ENCODE results near the gene EIF3K. TPM values are rescaled to one million over a fixed set of nuclear protein-coding genes. Genes with fewer than 3 reads are reported as not detected.

Gene EIF3K
- total RNA-seq, 1 experiment from 2014 or later, result 414 TPM

DNA sequence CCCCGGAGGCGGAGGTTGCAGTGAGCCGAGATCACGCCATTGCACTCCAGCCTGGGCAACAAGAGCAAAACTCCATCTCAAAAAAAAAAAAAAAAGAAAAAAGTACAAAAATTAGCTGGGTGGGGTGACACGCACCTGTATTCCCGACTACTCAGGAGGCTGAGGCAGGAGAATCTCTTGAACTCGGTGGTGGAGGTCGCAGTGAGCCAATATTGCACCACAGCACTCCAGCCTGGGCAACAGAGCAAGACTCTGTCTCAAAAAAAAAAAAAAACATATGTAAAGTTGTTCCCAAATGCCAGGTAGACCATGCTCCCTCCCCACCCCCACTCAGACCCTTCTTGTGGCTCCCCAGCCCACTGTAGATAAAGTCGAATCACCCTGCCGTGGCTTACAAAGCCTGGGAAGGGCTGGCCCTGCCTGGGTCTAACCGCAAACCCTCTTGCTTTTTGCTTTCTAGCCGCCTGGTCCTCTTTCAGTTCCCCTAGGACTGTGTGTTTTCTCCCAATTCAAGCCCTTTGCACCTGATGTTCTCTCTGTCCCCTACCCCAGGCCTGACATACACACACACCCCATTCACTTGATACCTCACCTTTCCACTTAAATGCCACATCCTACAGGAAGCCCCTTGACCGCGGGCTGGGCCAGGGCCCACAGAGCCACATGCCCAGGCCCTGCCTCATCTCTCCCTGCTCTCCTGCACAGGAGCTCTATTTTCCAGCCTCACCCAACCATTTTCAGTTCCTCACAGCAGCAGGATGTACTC is 35.6 kb upstream of the EIF3K start:
- Histone ChIP-seq H3K9me3 (ENCODE audit: low read length) (no peaks in the 10 kb centered on the region), H3K36me3 (ENCODE audit: low read depth, low read length) (no peaks in the 10 kb centered on the region), H3K79me2 (ENCODE audit: low read length) (no peaks in the 10 kb centered on the region), H3K27me3 (ENCODE audit: low read length) (no peaks in the 10 kb centered on the region), H4K20me1 (ENCODE audit: low read length) (no peaks in the 10 kb centered on the region), H3K9ac (ENCODE audit: low read length) (no peak overlapping the region), H3K27ac (ENCODE audit: low read length) (no peak overlapping the region), H3K4me3 (ENCODE audit: low read length) (no peak overlapping the region), H3K9me2 (replicated peaks; ENCODE audit: low read length) (no peaks in the 10 kb centered on the region), H2AFZ (ENCODE audit: low read length) (no peak overlapping the region), H3F3A (ENCODE audit: low read length, unreplicated experiment) (no peaks in the 10 kb centered on the region), H3K4me2 (ENCODE audit: low read length) (no peak overlapping the region), H3K4me1 (ENCODE audit: insufficient read depth, low read length) (no peaks in the 10 kb centered on the region)
- ATAC-seq (no peak), DNase-seq (no peak)
- CTCF ChIA-PET, result no interaction called here
- TF ChIP-seq EZH2phosphoT487 (IDR thresholded peaks at IDR 0.05; ENCODE audit: borderline replicate concordance, low read length) (no peak), EZH2 (IDR thresholded peaks at IDR 0.05; ENCODE audit: low read length, unreplicated experiment) (no peak)
- TF ChIP-seq, protein P1, sequence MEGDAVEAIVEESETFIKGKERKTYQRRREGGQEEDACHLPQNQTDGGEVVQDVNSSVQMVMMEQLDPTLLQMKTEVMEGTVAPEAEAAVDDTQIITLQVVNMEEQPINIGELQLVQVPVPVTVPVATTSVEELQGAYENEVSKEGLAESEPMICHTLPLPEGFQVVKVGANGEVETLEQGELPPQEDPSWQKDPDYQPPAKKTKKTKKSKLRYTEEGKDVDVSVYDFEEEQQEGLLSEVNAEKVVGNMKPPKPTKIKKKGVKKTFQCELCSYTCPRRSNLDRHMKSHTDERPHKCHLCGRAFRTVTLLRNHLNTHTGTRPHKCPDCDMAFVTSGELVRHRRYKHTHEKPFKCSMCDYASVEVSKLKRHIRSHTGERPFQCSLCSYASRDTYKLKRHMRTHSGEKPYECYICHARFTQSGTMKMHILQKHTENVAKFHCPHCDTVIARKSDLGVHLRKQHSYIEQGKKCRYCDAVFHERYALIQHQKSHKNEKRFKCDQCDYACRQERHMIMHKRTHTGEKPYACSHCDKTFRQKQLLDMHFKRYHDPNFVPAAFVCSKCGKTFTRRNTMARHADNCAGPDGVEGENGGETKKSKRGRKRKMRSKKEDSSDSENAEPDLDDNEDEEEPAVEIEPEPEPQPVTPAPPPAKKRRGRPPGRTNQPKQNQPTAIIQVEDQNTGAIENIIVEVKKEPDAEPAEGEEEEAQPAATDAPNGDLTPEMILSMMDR (conservative IDR thresholded peaks at IDR 0.05; ENCODE audit: low read depth, low read length), result no peak
- intact Hi-C loops (cut with micrococcal nuclease), result no loop called here
- POLR2A ChIA-PET (ENCODE audit: unreplicated experiment), result no interaction called here
- no TSS peak for BruUV-seq (replicated peaks)

DNA sequence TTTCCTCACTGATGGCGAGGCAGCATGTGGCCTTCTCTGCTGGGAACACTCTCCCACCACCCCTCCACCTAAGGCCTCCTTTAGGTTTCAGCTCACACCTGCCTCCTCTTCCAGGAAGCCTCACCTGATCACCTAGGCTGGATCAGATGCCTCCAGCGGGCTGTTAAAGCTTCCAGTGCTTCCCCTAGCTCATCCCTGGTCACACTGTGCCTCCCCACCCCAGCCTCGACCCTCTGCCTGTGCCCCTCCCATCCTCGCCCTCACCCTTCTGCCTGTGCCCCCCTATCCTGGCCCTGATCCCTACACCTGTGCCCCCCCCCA is 35.0 kb upstream of the EIF3K start:
- ChIA-PET POLR2A (ENCODE audit: unreplicated experiment) (no interaction called here), CTCF (no interaction called here)
- TF ChIP-seq, protein P1 (conservative IDR thresholded peaks at IDR 0.05; ENCODE audit: low read depth, low read length), result no peak
- TF ChIP-seq EZH2 (IDR thresholded peaks at IDR 0.05; ENCODE audit: low read length, unreplicated experiment), result no peak
- no peak for TF ChIP-seq EZH2phosphoT487 (IDR thresholded peaks at IDR 0.05; ENCODE audit: borderline replicate concordance, low read length)
- BruUV-seq (replicated peaks), result no TSS peak
- Histone ChIP-seq H3K9me2 (replicated peaks; ENCODE audit: low read length) (no peaks in the 10 kb centered on the region), H3K9me3 (ENCODE audit: low read length) (no peaks in the 10 kb centered on the region), H3F3A (ENCODE audit: low read length, unreplicated experiment) (no peaks in the 10 kb centered on the region), H3K27ac (ENCODE audit: low read length) (no peak overlapping the region), H4K20me1 (ENCODE audit: low read length) (no peaks in the 10 kb centered on the region), H3K27me3 (ENCODE audit: low read length) (no peaks in the 10 kb centered on the region), H3K4me1 (ENCODE audit: insufficient read depth, low read length) (no peaks in the 10 kb centered on the region), H3K36me3 (ENCODE audit: low read depth, low read length) (no peaks in the 10 kb centered on the region), H2AFZ (ENCODE audit: low read length) (no peak overlapping the region), H3K79me2 (ENCODE audit: low read length) (no peaks in the 10 kb centered on the region), H3K4me2 (ENCODE audit: low read length) (no peak overlapping the region), H3K9ac (ENCODE audit: low read length) (no peak overlapping the region), H3K4me3 (ENCODE audit: low read length) (no peak overlapping the region)
- intact Hi-C loops (cut with micrococcal nuclease), result no loop called here
- no peak for ATAC-seq
- no peak for DNase-seq

DNA sequence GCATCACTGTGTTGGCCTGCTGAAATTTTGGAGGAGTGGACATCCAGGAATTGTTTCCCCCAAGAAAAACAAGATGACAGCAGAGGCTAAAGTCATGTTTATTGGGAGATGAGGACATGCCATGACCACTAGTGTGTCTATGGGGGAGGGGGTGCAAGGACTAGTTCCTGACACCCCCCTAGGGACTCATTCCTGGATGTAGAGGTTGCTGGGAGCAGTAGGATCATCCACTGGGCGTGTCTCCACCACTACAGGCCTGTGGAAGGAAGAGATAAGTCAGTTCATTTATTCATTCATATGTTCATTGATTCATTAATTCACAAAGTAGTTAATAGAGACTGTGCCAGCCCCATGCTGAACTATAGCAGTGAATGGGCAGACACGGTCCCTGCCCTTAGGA is 31.4 kb upstream of the EIF3K start:
- ATAC-seq (no peak), DNase-seq (no peak)
- no peak overlapping the region for H3K9ac ChIP-seq (ENCODE audit: low read length)
- no peaks in the 10 kb centered on the region for H3K36me3 ChIP-seq (ENCODE audit: low read depth, low read length)
- H4K20me1 ChIP-seq (ENCODE audit: low read length), result no peaks in the 10 kb centered on the region
- H3F3A ChIP-seq (ENCODE audit: low read length, unreplicated experiment), result no peaks in the 10 kb centered on the region
- no peaks in the 10 kb centered on the region for H3K9me2 ChIP-seq (replicated peaks; ENCODE audit: low read length)
- no peaks in the 10 kb centered on the region for H3K9me3 ChIP-seq (ENCODE audit: low read length)
- TF ChIP-seq EZH2phosphoT487 (IDR thresholded peaks at IDR 0.05; ENCODE audit: borderline replicate concordance, low read length), result no peak
- TF ChIP-seq, protein P1 (conservative IDR thresholded peaks at IDR 0.05; ENCODE audit: low read depth, low read length), result no peak
- TF ChIP-seq EZH2 (IDR thresholded peaks at IDR 0.05; ENCODE audit: low read length, unreplicated experiment), result no peak
- H3K27me3 ChIP-seq (ENCODE audit: low read length), result no peaks in the 10 kb centered on the region
- no peak overlapping the region for H3K27ac ChIP-seq (ENCODE audit: low read length)
- no peaks in the 10 kb centered on the region for H3K79me2 ChIP-seq (ENCODE audit: low read length)
- no peak overlapping the region for H3K4me2 ChIP-seq (ENCODE audit: low read length)
- no peaks in the 10 kb centered on the region for H3K4me1 ChIP-seq (ENCODE audit: insufficient read depth, low read length)
- BruUV-seq (replicated peaks), result no TSS peak
- ChIA-PET POLR2A (ENCODE audit: unreplicated experiment) (no interaction called here), CTCF (no interaction called here)
- intact Hi-C loops (cut with micrococcal nuclease), result no loop called here
- H3K4me3 ChIP-seq (ENCODE audit: low read length), result no peak overlapping the region
- no peak overlapping the region for H2AFZ ChIP-seq (ENCODE audit: low read length)

Measured in PC-3 (cell line).